WTC11 (cell line): ENCODE data around the gene CNTNAP5. TPM values are rescaled to one million over a fixed set of nuclear protein-coding genes. Genes with fewer than 3 reads are reported as not detected.

Source experiments
- ATAC-seq: fragments of 200-7000 bp; cut with Tn5 transposase; 2 replicates; pipeline ENCODE4 v1.10.0; 2021; ENCODE audit warnings: mild to moderate bottlenecking, moderate library complexity
- CTCF ChIA-PET: fragments of 300-600 bp; sonication (Branson Sonifier 250); formaldehyde crosslinking; loops from one replicate; lab custom pipeline; 2021; ENCODE audit warnings: antibody characterized with exemption; lab: Charles Lee
- POLR2A ChIA-PET: fragments of 350-600 bp; sonication (Branson Sonifier 250); formaldehyde crosslinking; loops from one replicate; lab custom pipeline; 2021; ENCODE audit warnings: antibody characterized with exemption; lab: Charles Lee
- DNase-seq: peaks from one replicate; pipeline ENCODE4 v3.0.0; 2021; ENCODE audit warnings: low spot score
- H3K27ac Mint-ChIP-seq: 2 replicates; pipeline ENCODE4 v1.8.0; 2021; ENCODE audit warnings: mixed read lengths
- H3K27me3 Mint-ChIP-seq: 2 replicates; pipeline ENCODE4 v1.8.0; 2021; ENCODE audit warnings: low read depth, mild to moderate bottlenecking, moderate library complexity, mixed read lengths
- H3K36me3 Mint-ChIP-seq: 2 replicates; pipeline ENCODE4 v1.8.0; 2021; ENCODE audit warnings: mixed read lengths
- H3K4me1 Mint-ChIP-seq: 2 replicates; pipeline ENCODE4 v1.8.0; 2022; ENCODE audit warnings: mixed read lengths
- H3K4me3 Mint-ChIP-seq: 2 replicates; pipeline ENCODE4 v1.8.0; 2021; ENCODE audit warnings: mild to moderate bottlenecking, moderate library complexity, mixed read lengths
- H3K9me3 Mint-ChIP-seq: 2 replicates; pipeline ENCODE4 v1.8.0; 2021; ENCODE audit warnings: mixed read lengths
- AR ChIP-seq: fragments of 250-450 bp; sonication (Bioruptor Pico); IDR thresholded peaks from 2 replicates; pipeline ENCODE4 v1.9.0; 2021; ENCODE audit warnings: mild to moderate bottlenecking
- ATF3 ChIP-seq: sonication (generic); formaldehyde crosslinking; conservative IDR thresholded peaks from 2 replicates; pipeline ENCODE4 v1.8.1; 2022; ENCODE audit warnings: mild to moderate bottlenecking, missing genetic modification reagents
- E2F5 ChIP-seq: sonication (generic); formaldehyde crosslinking; IDR thresholded peaks from 2 replicates; pipeline ENCODE4 v1.8.1; 2022; ENCODE audit warnings: mild to moderate bottlenecking, moderate library complexity, missing genetic modification reagents
- EMX1 ChIP-seq: fragments of 250-450 bp; sonication (Bioruptor Pico); IDR thresholded peaks from 2 replicates; pipeline ENCODE4 v1.8.0; 2021; ENCODE audit warnings: mild to moderate bottlenecking
- FOXK1 ChIP-seq: sonication (generic); formaldehyde crosslinking; IDR thresholded peaks from 2 replicates; pipeline ENCODE4 v1.8.0; 2022; ENCODE audit warnings: mild to moderate bottlenecking, moderate library complexity, missing genetic modification reagents
- JAZF1 ChIP-seq: fragments of 250-450 bp; sonication (Bioruptor Pico); IDR thresholded peaks from 2 replicates; pipeline ENCODE4 v1.9.0; 2021; ENCODE audit warnings: moderate library complexity, mild to moderate bottlenecking, inconsistent platforms
- NFYB ChIP-seq: sonication (generic); formaldehyde crosslinking; conservative IDR thresholded peaks from 2 replicates; pipeline ENCODE4 v1.8.0; 2022; ENCODE audit warnings: low read depth, missing genetic modification reagents
- NR2C2 ChIP-seq: sonication (generic); formaldehyde crosslinking; IDR thresholded peaks from 2 replicates; pipeline ENCODE4 v1.8.0; 2022; ENCODE audit warnings: mild to moderate bottlenecking, missing genetic modification reagents
- OVOL2 ChIP-seq: fragments of 250-450 bp; sonication (Bioruptor Pico); IDR thresholded peaks from 2 replicates; pipeline ENCODE4 v1.9.0; 2021; ENCODE audit warnings: mild to moderate bottlenecking, borderline replicate concordance
- PRRX2 ChIP-seq: fragments of 250-450 bp; sonication (Bioruptor Pico); IDR thresholded peaks from 2 replicates; pipeline ENCODE4 v1.8.0; 2021; ENCODE audit warnings: mild to moderate bottlenecking
- RELA ChIP-seq: sonication (generic); formaldehyde crosslinking; IDR thresholded peaks from 2 replicates; pipeline ENCODE4 v1.8.1; 2022; ENCODE audit warnings: missing genetic modification reagents, mild to moderate bottlenecking, borderline replicate concordance
- SP1 ChIP-seq: sonication (generic); formaldehyde crosslinking; conservative IDR thresholded peaks from 2 replicates; pipeline ENCODE4 v1.8.1; 2022; ENCODE audit warnings: missing genetic modification reagents
- STAT6 ChIP-seq: sonication (generic); formaldehyde crosslinking; conservative IDR thresholded peaks from 2 replicates; pipeline ENCODE4 v1.8.1; 2023; ENCODE audit warnings: mild to moderate bottlenecking, low read depth, missing genetic modification reagents, moderate library complexity
- ZNF219 ChIP-seq: sonication (generic); formaldehyde crosslinking; IDR thresholded peaks from 2 replicates; pipeline ENCODE4 v1.8.0; 2023; ENCODE audit warnings: missing genetic modification reagents, mild to moderate bottlenecking, borderline replicate concordance
- ZNF232 ChIP-seq: sonication (generic); formaldehyde crosslinking; IDR thresholded peaks from 2 replicates; pipeline ENCODE4 v1.8.0; 2022; ENCODE audit warnings: mild to moderate bottlenecking, missing genetic modification reagents
- ZNF317 ChIP-seq: sonication (generic); formaldehyde crosslinking; IDR thresholded peaks from 2 replicates; pipeline ENCODE4 v1.8.1; 2023; ENCODE audit warnings: low read depth, mild to moderate bottlenecking, moderate library complexity, missing genetic modification reagents, borderline replicate concordance
- total RNA-seq: library from RNA; stranded (reverse); gene quantifications from 3 replicates; pipeline ENCODE4 v1.2.3, GENCODE V29; 2021
- TF ChIP-seq, protein P1 (sequence below): sonication (generic); formaldehyde crosslinking; IDR thresholded peaks from 2 replicates; pipeline ENCODE4 v1.8.1; 2022; ENCODE audit warnings: missing genetic modification reagents, borderline replicate concordance
- TF ChIP-seq, protein P2 (sequence below): sonication (generic); formaldehyde crosslinking; IDR thresholded peaks from 2 replicates; pipeline ENCODE4 v1.8.1; 2023; ENCODE audit warnings: mild to moderate bottlenecking, missing genetic modification reagents, moderate library complexity

The CNTNAP5 gene
- total RNA-seq, 1 experiment from 2014 or later = 0.22 TPM

DNA sequence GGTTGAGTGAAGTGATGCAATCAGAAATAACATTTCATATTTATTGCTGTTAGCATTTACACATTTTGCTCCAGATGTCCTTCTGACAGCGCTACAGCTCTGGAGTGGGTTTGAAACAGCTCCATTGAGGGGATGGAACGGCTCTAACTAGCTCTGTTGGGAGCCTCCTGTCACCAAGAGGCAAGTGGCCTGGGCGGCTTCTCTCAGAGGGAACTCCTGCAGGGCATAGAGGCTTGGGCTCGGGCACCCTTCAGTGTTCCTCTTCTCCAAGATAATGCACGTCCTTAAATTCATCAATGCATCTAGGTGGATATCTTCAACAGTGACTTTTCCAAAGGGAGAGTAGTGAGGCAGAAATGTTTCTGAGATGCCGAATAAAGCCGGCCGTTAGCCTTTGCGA lies 122.5 kb downstream of the CNTNAP5 start:
- ATAC-seq = no peak
- Mint-ChIP-seq H3K36me3 (no peaks in the 10 kb centered on the region), H3K9me3 (peaks cover 3% of the 10 kb centered on the region; the same call in 1 of the 2 replicates), H3K4me3 (no peak overlapping the region), H3K27ac (no peak overlapping the region), H3K4me1 (no peaks in the 10 kb centered on the region), H3K27me3 (peaks cover 17% of the 10 kb centered on the region)
- TF ChIP-seq EMX1 (CRISPR knock-in tag) = no peak
- no peak for TF ChIP-seq RELA
- TF ChIP-seq PRRX2 (CRISPR knock-in tag) = no peak
- no peak for TF ChIP-seq OVOL2
- ChIA-PET CTCF (interaction anchor here (0.6 kb wide), 1 partner anchor 841 kb away, joined by 5 read pairs; no protein-coding TSS in a partner anchor), POLR2A (no interaction called here)
- no peak for DNase-seq

GRCh38 chr2:124149571-124149970 lies 124.5 kb downstream of the CNTNAP5 start:
- DNase-seq (no peak), ATAC-seq (no peak)
- ChIA-PET CTCF (no interaction called here), POLR2A (no interaction called here)
- Mint-ChIP-seq H3K4me1 (no peaks in the 10 kb centered on the region), H3K9me3 (peaks cover 3% of the 10 kb centered on the region; the same call in 1 of the 2 replicates), H3K27ac (no peak overlapping the region), H3K27me3 (peaks cover 17% of the 10 kb centered on the region), H3K36me3 (no peaks in the 10 kb centered on the region), H3K4me3 (no peak overlapping the region)
- no peak for TF ChIP-seq NR2C2 (CRISPR knock-in tag)
- TF ChIP-seq JAZF1 = no peak
- no peak for TF ChIP-seq ATF3 (CRISPR knock-in tag)
- TF ChIP-seq SP1 (CRISPR knock-in tag) = no peak
- TF ChIP-seq NFYB = no peak
- no peak for TF ChIP-seq E2F5 (CRISPR knock-in tag)
- TF ChIP-seq ZNF232 (CRISPR knock-in tag) = no peak

DNA sequence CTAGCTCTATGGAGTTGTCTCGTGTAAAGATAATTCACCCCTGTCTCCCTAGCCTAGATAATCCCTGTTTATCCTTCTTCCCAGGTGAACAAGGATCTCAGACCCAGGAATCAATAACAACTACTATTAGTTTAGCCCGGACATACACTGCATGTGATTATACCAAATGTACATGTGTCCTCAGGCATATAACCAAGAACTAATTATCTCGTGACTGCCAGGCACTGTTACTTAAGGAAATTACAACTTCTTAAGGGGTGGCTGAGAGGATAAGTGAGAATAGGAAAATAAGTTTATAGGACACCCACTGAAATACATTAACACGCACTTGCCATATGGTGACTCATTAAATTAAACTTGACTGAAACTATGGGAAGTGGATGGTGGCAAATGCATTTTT lies 126.6 kb downstream of the CNTNAP5 start:
- POLR2A ChIA-PET = no interaction called here
- TF ChIP-seq RELA = no peak
- no peak for TF ChIP-seq FOXK1
- no peak for TF ChIP-seq ZNF317 (CRISPR knock-in tag)
- TF ChIP-seq ZNF219 (CRISPR knock-in tag) = no peak
- no peak for TF ChIP-seq AR
- TF ChIP-seq, protein P1, sequence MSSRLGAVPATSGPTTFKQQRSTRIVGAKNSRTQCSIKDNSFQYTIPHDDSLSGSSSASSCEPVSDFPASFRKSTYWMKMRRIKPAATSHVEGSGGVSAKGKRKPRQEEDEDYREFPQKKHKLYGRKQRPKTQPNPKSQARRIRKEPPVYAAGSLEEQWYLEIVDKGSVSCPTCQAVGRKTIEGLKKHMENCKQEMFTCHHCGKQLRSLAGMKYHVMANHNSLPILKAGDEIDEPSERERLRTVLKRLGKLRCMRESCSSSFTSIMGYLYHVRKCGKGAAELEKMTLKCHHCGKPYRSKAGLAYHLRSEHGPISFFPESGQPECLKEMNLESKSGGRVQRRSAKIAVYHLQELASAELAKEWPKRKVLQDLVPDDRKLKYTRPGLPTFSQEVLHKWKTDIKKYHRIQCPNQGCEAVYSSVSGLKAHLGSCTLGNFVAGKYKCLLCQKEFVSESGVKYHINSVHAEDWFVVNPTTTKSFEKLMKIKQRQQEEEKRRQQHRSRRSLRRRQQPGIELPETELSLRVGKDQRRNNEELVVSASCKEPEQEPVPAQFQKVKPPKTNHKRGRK = no peak
- H3K9me3 Mint-ChIP-seq = peaks cover 3% of the 10 kb centered on the region; the same call in 1 of the 2 replicates
- DNase-seq = no peak
- ATAC-seq = no peak
- H3K4me3 Mint-ChIP-seq = no peak overlapping the region
- H3K4me1 Mint-ChIP-seq = peaks cover 3% of the 10 kb centered on the region; the same call in 1 of the 2 replicates
- H3K27me3 Mint-ChIP-seq = peaks cover 11% of the 10 kb centered on the region
- no peaks in the 10 kb centered on the region for H3K36me3 Mint-ChIP-seq
- H3K27ac Mint-ChIP-seq = no peak overlapping the region
- CTCF ChIA-PET = no interaction called here

DNA sequence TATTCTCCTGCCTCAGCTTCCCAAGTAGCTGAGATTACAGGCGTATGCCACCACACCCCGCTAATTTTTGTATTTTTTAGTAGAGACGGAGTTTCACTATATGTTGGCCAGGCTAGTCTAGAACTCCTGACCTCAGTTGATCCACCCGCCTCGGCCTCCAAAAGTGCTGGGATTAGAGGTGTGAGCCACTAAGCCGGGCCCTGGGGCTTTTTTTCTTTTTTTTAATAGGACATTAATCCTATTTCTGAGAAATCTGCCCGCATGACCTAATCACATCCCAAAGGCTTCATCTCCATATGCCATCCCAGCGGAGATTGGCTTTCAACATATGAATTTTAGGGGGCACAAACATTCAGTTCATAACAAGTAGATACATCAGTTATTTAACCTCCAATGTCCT lies 128.6 kb downstream of the CNTNAP5 start:
- Mint-ChIP-seq H3K27me3 (no peaks in the 10 kb centered on the region; the same call in 1 of the 2 replicates), H3K9me3 (peaks cover 3% of the 10 kb centered on the region; the same call in 1 of the 2 replicates), H3K4me3 (no peak overlapping the region), H3K4me1 (peaks cover 3% of the 10 kb centered on the region; the same call in 1 of the 2 replicates), H3K36me3 (no peaks in the 10 kb centered on the region), H3K27ac (no peak overlapping the region)
- ATAC-seq (no peak), DNase-seq (no peak)
- ChIA-PET POLR2A (no interaction called here), CTCF (no interaction called here)
- TF ChIP-seq, protein P1 = no peak
- TF ChIP-seq NFYB = no peak
- no peak for TF ChIP-seq STAT6 (CRISPR knock-in tag)
- TF ChIP-seq, protein P2, sequence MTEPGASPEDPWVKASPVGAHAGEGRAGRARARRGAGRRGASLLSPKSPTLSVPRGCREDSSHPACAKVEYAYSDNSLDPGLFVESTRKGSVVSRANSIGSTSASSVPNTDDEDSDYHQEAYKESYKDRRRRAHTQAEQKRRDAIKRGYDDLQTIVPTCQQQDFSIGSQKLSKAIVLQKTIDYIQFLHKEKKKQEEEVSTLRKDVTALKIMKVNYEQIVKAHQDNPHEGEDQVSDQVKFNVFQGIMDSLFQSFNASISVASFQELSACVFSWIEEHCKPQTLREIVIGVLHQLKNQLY (CRISPR knock-in tag) = no peak
